Measurements from ENCODE around the gene IMPA2.
"Not testable (repeated sequence)": the region's sequence is repeated elsewhere in the genome, so short reads cannot be mapped to it uniquely, and the experiment has no call there.

DNA sequence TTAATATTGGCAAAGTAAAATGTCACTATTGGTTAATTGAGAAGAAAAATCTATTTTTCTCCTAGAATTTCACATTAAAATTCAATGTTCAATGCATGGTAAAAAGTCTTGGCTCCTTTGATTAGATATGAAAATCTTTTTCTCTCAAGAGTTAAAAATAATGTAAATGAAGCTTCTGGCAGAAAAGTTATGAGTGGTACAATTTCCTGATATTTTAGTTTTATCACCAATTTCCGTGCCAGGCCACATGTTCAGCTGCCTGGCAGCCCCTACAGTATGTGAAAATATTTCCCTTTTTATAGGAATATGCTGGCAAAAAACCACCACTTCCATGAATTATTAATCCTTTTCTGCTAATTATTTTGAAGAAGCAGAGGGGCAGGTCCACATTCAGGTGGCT, 89.8 kb downstream of the IMPA2 start:
- TF ChIP-seq CTCF, POLR2A (IDR thresholded peaks at IDR 0.05): not testable (repeated sequence)

Measured in right lobe of liver (tissue), 4 donors.